ENCODE measurements around the gene CENPP. TPM values are rescaled to one million over a fixed set of nuclear protein-coding genes. Genes with fewer than 3 reads are reported as not detected.

The CENPP gene
- total RNA-seq, 1 experiment from 2014 or later, result 8.3 TPM

DNA sequence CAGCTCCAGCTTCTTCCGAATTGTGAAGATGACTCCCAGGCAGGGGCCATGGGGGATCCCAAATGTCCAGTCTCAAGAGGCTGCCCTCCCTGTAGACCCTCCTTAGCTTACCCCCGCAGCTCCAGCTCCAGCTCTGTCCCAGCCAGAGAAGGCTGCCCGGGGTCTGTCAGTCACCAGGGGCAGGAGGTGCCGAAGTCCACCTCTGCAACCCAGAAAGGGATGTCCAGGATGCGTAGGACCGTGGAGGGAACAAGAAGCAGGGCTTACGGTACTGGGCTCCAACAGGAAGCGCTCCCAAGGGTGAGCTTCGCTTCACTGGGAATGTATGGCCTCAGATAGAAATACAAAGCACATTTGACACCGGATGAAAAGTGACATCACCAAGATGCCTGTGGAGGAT, 338.2 kb downstream of the CENPP start:
- CTCF ChIA-PET, result no interaction called here
- H3K4me3 ChIP-seq (ENCODE audit: low read length), result no peak overlapping the region
- H2AFZ ChIP-seq (ENCODE audit: low read length), result no peak overlapping the region
- no TSS peak for BruUV-seq (replicated peaks)
- intact Hi-C loops (cut with micrococcal nuclease), result no loop called here
- no peak overlapping the region for H3K27ac ChIP-seq (ENCODE audit: low read length)
- no peaks in the 10 kb centered on the region for H3F3A ChIP-seq (ENCODE audit: low read length, unreplicated experiment)
- H3K27me3 ChIP-seq (ENCODE audit: low read length), result no peaks in the 10 kb centered on the region
- ATAC-seq (no peak), DNase-seq (no peak)
- H3K4me1 ChIP-seq (ENCODE audit: insufficient read depth, low read length), result peaks cover 8% of the 10 kb centered on the region
- no peak overlapping the region for H3K4me2 ChIP-seq (ENCODE audit: low read length)
- H3K9me3 ChIP-seq (ENCODE audit: low read length), result no peaks in the 10 kb centered on the region
- H3K79me2 ChIP-seq (ENCODE audit: low read length), result peaks cover 96% of the 10 kb centered on the region
- POLR2A ChIA-PET (ENCODE audit: unreplicated experiment), result no interaction called here
- H4K20me1 ChIP-seq (ENCODE audit: low read length), result peaks cover 7% of the 10 kb centered on the region; the same call in 1 of the 2 replicates
- H3K36me3 ChIP-seq (ENCODE audit: low read depth, low read length), result peaks cover 4% of the 10 kb centered on the region; the same call in 1 of the 2 replicates
- H3K9ac ChIP-seq (ENCODE audit: low read length), result no peak overlapping the region
- H3K9me2 ChIP-seq (replicated peaks; ENCODE audit: low read length), result no peaks in the 10 kb centered on the region
- TF ChIP-seq EZH2phosphoT487 (IDR thresholded peaks at IDR 0.05; ENCODE audit: borderline replicate concordance, low read length), result no peak
- TF ChIP-seq, protein P1, sequence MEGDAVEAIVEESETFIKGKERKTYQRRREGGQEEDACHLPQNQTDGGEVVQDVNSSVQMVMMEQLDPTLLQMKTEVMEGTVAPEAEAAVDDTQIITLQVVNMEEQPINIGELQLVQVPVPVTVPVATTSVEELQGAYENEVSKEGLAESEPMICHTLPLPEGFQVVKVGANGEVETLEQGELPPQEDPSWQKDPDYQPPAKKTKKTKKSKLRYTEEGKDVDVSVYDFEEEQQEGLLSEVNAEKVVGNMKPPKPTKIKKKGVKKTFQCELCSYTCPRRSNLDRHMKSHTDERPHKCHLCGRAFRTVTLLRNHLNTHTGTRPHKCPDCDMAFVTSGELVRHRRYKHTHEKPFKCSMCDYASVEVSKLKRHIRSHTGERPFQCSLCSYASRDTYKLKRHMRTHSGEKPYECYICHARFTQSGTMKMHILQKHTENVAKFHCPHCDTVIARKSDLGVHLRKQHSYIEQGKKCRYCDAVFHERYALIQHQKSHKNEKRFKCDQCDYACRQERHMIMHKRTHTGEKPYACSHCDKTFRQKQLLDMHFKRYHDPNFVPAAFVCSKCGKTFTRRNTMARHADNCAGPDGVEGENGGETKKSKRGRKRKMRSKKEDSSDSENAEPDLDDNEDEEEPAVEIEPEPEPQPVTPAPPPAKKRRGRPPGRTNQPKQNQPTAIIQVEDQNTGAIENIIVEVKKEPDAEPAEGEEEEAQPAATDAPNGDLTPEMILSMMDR (conservative IDR thresholded peaks at IDR 0.05; ENCODE audit: low read depth, low read length), result no peak
- no peak for TF ChIP-seq EZH2 (IDR thresholded peaks at IDR 0.05; ENCODE audit: low read length, unreplicated experiment)

DNA sequence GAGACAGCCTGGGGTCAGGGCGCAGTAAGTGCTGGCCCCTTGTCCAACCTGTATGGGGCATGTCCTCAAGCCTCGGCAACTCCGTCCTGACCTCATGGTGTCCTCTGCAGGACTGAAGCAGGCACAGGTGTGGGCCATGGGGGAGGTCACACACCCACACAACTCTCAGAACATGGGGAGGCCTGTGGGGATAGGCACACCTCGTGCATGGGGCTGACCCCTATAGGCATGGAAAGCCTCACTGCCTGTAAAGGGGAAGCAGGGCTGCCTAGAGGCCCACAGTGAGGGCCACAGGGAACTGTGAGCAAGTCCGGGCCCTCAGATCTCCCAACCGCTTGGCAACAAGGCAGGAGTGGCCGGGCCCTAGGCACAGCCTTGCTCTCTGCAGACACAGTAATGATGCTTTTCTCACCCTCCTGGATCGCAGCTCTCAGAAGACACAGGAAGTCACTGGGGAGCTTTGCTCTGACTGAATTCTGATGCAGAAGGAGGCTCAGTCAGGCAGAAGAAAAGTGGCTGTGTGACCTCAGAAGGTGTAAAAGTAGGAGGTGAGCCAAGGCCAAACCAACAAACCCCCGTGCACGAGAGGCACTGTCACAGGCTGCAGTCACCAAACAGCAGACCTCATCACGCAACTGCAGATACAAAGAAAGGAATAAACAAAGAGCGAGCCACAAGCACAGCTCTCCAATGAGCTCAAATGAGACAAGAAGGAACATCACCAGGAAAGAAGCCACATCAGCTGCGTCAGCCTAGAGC, 338.8 kb downstream of the CENPP start:
- intact Hi-C loops (cut with micrococcal nuclease), result no loop called here
- Histone ChIP-seq H3K27ac (ENCODE audit: low read length) (no peak overlapping the region), H3K9me3 (ENCODE audit: low read length) (no peaks in the 10 kb centered on the region), H3K36me3 (ENCODE audit: low read depth, low read length) (peaks cover 4% of the 10 kb centered on the region; the same call in 1 of the 2 replicates), H3K4me2 (ENCODE audit: low read length) (no peak overlapping the region), H3F3A (ENCODE audit: low read length, unreplicated experiment) (no peaks in the 10 kb centered on the region), H3K27me3 (ENCODE audit: low read length) (no peaks in the 10 kb centered on the region), H4K20me1 (ENCODE audit: low read length) (peaks cover 7% of the 10 kb centered on the region; the same call in 1 of the 2 replicates), H3K4me3 (ENCODE audit: low read length) (no peak overlapping the region), H2AFZ (ENCODE audit: low read length) (no peak overlapping the region), H3K4me1 (ENCODE audit: insufficient read depth, low read length) (peaks cover 8% of the 10 kb centered on the region), H3K9ac (ENCODE audit: low read length) (no peak overlapping the region), H3K79me2 (ENCODE audit: low read length) (peaks cover 100% of the 10 kb centered on the region), H3K9me2 (replicated peaks; ENCODE audit: low read length) (no peaks in the 10 kb centered on the region)
- TF ChIP-seq EZH2phosphoT487 (IDR thresholded peaks at IDR 0.05; ENCODE audit: borderline replicate concordance, low read length) (no peak), EZH2 (IDR thresholded peaks at IDR 0.05; ENCODE audit: low read length, unreplicated experiment) (no peak)
- TF ChIP-seq, protein P1 (conservative IDR thresholded peaks at IDR 0.05; ENCODE audit: low read depth, low read length), result no peak
- ChIA-PET CTCF (no interaction called here), POLR2A (ENCODE audit: unreplicated experiment) (no interaction called here)
- ATAC-seq (no peak), DNase-seq (no peak)
- no TSS peak for BruUV-seq (replicated peaks)

DNA sequence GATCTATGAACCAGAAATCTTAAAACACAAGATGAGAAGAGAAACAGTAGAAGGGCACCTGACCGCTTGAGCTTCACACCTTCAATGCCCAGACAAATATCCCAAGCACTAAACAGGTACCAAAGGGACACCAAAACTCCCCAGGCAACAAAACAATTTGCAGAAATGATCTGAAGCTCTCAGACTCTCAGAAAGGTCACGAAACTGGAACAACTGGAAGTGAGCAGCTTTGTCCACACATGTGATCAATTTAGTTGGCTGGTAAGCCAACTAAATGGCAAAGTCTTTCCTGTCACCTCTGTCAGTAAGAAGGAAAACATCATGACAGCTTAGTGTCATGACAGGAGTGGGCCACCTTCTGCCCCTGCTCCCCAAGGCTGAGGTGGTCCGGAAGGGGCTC, 340.1 kb downstream of the CENPP start:
- H3K27ac ChIP-seq (ENCODE audit: low read length), result no peak overlapping the region
- H3K79me2 ChIP-seq (ENCODE audit: low read length), result peaks cover 95% of the 10 kb centered on the region
- ATAC-seq (no peak), DNase-seq (no peak)
- ChIA-PET CTCF (no interaction called here), POLR2A (ENCODE audit: unreplicated experiment) (no interaction called here)
- no peaks in the 10 kb centered on the region for H3K27me3 ChIP-seq (ENCODE audit: low read length)
- H4K20me1 ChIP-seq (ENCODE audit: low read length), result peaks cover 7% of the 10 kb centered on the region; the same call in 1 of the 2 replicates
- H3K9me2 ChIP-seq (replicated peaks; ENCODE audit: low read length), result no peaks in the 10 kb centered on the region
- H3K9ac ChIP-seq (ENCODE audit: low read length), result no peak overlapping the region
- BruUV-seq (replicated peaks), result no TSS peak
- TF ChIP-seq, protein P1 (conservative IDR thresholded peaks at IDR 0.05; ENCODE audit: low read depth, low read length), result no peak
- no peak for TF ChIP-seq EZH2 (IDR thresholded peaks at IDR 0.05; ENCODE audit: low read length, unreplicated experiment)
- H3K4me1 ChIP-seq (ENCODE audit: insufficient read depth, low read length), result peaks cover 8% of the 10 kb centered on the region
- H3F3A ChIP-seq (ENCODE audit: low read length, unreplicated experiment), result no peaks in the 10 kb centered on the region
- no peak overlapping the region for H3K4me3 ChIP-seq (ENCODE audit: low read length)
- intact Hi-C loops (cut with micrococcal nuclease), result no loop called here
- no peaks in the 10 kb centered on the region for H3K9me3 ChIP-seq (ENCODE audit: low read length)
- no peak overlapping the region for H2AFZ ChIP-seq (ENCODE audit: low read length)
- no peak overlapping the region for H3K4me2 ChIP-seq (ENCODE audit: low read length)
- H3K36me3 ChIP-seq (ENCODE audit: low read depth, low read length), result peaks cover 4% of the 10 kb centered on the region; the same call in 1 of the 2 replicates

All from PC-3 (cell line).